GM18951 (cell line): ENCODE data around the gene OGFOD3.
"Not testable (repeated sequence)": the region's sequence is repeated elsewhere in the genome, so short reads cannot be mapped to it uniquely, and the experiment has no call there.

Experiments
- POLR2A ChIP-seq: IDR thresholded peaks from 4 replicates; pipeline ENCODE4 v1.6.1; 2011; ENCODE audit warnings: mild to moderate bottlenecking; ENCODE audit not compliant: insufficient read length, insufficient read depth; ENCODE audit errors: extremely low read depth
- in situ Hi-C: fragments of 300-500 bp; cut with MboI; formaldehyde crosslinking; loops from one replicate; pipeline ENCODE4 v1.12.0; 2022; ENCODE audit warnings: low sequenced_read_pairs, mixed read lengths, inconsistent platforms; ENCODE audit not compliant: unreplicated experiment

Gene OGFOD3

GRCh38 chr17:82380860-82381702, 37.3 kb downstream of the OGFOD3 start:
- TF ChIP-seq POLR2A: no peak
- in situ Hi-C loops: no loop called here

DNA sequence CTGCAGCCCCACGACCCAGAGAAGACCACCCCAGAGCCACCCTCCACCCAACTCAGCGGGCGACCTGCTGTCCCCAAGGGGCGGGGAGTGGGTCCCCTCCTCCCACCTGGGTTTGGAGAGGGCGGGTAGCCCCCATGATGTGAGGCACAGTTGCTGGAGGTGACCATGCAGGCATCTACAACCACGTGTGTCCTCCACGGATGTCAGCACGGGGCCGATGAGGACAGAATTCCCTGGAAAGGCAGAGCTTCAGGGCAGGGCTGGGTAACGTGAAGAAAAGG, 39.7 kb downstream of the OGFOD3 start:
- TF ChIP-seq POLR2A: no peak
- in situ Hi-C loops: no loop called here

- in situ Hi-C loops: no loop called here
- TF ChIP-seq POLR2A: no peak
Observed at GRCh38 chr17:82377924-82378740, 40.3 kb downstream of the OGFOD3 start.

- in situ Hi-C loops: not testable (repeated sequence)
Observed at GRCh38 chr17:82377294-82377693, 41.1 kb downstream of the OGFOD3 start.

GRCh38 chr17:82376042-82376730, 42.2 kb downstream of the OGFOD3 start:
- no peak for TF ChIP-seq POLR2A

GRCh38 chr17:82375359-82376041, 42.9 kb downstream of the OGFOD3 start:
- no peak for TF ChIP-seq POLR2A
- in situ Hi-C loops: no loop called here

More at GRCh38 chr17:82376042-82376730, 42.2 kb downstream of the OGFOD3 start:
- in situ Hi-C loops: no loop called here

GRCh38 chr17:82374626-82375331, 43.6 kb downstream of the OGFOD3 start:
- in situ Hi-C loops: no loop called here
- TF ChIP-seq POLR2A: no peak

DNA sequence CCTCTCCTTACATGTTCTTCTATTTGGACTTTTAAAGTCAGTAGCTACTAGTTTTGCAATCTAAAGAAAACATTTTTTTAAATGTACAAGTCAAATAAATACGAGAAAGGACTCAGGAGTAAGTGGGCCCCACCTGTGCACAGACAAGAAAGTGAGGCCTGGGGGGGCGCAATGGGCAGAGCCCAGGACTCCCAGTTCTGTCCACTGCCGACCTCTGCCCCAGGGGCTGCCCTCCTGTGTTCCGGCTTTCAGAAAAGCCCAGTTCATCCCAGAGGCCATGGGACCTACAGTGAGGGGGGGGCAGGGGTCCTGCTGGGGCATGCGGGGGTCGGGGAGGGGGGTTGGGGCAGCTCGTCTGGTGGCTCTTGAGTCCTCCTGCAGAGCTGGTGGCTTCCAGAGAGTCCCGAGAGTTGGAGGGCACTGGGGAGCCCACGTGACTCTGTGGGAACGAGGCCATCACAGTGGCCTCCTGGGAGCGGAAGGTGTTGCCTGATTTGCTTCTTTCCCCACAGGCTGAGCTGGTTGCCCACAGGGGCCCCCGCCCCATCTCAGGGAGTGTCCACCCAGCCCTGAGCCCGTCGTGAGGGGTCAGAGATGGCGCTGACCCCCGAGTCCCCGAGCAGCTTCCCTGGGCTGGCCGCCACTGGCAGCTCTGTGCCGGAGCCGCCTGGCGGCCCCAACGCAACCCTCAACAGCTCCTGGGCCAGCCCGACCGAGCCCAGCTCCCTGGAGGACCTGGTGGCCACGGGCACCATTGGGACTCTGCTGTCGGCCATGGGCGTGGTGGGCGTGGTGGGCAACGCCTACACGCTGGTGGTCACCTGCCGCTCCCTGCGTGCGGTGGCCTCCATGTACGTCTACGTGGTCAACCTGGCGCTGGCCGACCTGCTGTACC, 44.4 kb downstream of the OGFOD3 start:
- in situ Hi-C loops: no loop called here

GRCh38 chr17:82373072-82373452, 45.3 kb downstream of the OGFOD3 start:
- in situ Hi-C loops: not testable (repeated sequence)

More for the DNA sequence above, 44.4 kb downstream of the OGFOD3 start:
- TF ChIP-seq POLR2A: no peak

DNA sequence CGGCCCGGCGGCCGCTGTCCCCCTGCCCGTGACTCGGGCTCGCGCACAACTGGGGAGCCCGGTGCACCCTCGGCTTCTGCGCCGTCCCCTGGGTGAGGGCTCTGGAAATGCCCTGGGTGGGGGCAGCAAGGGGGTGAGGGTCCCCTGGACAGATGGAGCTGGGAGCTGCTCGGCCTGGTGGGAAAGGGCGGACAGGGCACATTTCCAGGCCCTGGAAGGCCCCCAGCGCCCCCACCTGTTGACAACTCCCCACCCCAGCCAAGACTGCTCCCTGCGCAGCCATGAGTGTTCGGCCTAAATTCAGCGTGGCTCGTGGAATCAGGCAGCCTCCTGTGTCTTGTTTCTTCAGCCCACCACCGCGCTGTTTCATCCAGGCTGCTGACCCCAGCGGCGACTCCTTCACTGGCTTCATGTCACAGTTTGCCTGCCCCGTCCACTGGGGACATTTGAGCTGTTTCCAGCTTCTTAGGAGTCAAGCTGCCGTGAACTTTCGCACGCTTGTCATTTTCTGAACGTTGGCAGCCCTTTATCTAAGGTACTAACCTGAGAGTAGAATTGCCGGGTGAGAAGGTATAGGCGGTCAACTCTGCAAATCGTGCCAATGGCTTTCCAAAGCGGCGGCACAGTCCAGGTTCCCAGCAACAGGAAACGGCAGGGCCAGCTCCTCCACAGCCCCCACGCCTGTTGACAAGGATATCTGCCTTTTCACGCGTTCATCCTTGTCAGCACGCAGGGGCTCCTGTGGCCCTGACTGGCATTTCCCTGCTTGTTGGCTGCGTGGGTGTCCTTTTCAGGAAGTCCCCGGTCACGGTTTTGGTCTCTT, 45.9 kb downstream of the OGFOD3 start:
- in situ Hi-C loops: no loop called here
- no peak for TF ChIP-seq POLR2A
